ENCODE results near the gene ZNF22.

ZNF22 gene

DNA sequence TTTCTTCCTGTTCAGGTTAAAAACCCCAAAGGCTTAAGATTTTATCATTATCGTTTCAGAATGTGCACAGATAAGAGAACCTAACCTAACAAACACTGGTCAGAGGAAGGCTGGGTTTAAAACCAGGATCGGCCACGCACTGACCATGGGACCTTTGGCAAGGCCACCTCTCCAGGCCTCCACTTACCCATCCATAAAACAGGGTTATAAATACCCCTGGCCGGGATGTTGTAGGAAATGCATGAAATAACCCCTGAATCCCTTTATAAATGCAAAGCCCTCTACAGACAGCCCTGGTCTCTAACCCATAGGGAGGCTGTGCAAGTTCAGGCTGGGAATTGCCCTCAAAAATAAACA lies 22.5 kb upstream of the ZNF22 start:
- no peak for DNase-seq

DNA sequence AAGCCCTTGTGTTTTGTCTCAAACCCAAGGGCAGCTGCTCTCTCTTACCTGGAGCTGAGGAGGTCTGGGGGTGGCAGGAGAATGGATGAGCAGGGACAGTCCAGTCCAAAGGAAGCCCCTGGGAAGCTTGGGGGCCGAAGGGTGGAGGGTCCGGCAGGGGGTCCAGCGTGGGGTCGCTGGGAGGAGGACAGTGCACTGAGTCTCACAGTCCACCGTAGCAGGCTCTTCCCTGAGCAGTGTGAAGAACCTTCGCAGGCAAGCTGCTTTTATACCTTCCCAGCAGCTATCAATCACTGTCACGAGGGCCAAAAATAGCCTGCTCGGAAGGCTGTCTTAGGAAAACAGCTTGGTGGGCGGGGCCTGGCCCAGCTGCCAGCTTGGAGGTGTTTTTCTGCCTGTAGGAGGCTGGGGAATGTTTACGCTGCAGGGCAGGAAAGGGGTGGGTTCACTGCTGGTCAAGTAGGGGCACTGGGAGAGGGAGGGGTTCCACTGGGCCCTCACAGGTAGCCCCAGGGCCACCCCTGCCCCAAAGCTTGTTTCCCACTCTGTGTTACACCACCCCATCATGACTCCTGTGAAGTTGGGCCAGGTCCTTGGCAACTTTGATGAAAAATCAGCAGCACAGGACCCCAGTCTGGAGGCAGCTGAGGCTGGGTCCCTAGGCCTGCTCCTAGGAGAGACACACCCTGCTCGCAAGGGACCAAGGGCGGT lies 22.0 kb upstream of the ZNF22 start, which contains the start of gene DEPP1:
Gene DEPP1 (minus strand): TSS at position 240 of the 711 bp plus-strand sequence. CDS start 779 bp downstream, outside the sequence.
- peak; percentile 93 for DNase-seq

DNA sequence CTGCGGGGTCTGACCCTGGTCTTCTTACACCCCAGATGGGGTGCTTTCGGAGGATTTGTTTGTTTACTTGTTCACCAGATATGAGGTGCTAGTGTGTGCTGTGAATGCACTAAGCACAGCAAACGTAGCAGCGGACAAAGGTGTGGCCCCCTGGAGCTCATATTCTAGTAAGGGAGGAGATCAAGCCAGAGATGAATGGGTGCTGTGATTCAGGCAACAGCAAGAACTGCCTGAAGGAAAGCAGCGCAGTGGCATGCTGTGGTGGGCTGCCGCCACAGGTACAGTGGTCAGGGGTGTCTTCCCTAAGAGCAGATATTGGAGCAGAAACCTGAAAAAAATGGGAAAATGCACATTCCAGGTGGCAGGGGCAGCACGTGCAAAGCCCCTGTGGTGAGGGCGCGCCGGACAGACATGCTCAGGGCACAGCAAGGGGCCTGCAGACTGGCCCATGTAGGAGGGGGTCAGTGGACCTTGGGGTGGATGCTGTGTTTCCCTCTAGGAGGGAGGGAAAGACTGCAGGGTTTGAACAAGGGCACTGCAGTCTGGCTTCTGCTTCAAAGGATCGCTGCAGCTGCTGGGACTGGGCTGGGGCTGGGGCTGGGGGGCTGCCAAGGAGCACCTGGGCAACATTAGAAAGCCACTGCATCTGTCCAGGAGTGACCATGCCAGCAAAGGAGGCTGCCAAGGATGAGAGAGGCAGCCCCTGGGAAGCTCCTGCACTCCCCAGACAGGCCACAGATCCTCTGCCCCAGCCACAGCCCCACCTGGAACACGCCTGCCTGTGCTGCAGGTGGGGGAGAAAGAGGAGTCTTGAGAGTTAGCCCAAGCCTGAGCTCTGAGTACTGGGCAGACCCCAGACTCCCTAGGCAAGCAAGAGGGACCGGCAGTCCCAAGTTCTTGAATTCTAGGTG lies 21.2 kb upstream of the ZNF22 start:
- DNase-seq: no peak

DNA sequence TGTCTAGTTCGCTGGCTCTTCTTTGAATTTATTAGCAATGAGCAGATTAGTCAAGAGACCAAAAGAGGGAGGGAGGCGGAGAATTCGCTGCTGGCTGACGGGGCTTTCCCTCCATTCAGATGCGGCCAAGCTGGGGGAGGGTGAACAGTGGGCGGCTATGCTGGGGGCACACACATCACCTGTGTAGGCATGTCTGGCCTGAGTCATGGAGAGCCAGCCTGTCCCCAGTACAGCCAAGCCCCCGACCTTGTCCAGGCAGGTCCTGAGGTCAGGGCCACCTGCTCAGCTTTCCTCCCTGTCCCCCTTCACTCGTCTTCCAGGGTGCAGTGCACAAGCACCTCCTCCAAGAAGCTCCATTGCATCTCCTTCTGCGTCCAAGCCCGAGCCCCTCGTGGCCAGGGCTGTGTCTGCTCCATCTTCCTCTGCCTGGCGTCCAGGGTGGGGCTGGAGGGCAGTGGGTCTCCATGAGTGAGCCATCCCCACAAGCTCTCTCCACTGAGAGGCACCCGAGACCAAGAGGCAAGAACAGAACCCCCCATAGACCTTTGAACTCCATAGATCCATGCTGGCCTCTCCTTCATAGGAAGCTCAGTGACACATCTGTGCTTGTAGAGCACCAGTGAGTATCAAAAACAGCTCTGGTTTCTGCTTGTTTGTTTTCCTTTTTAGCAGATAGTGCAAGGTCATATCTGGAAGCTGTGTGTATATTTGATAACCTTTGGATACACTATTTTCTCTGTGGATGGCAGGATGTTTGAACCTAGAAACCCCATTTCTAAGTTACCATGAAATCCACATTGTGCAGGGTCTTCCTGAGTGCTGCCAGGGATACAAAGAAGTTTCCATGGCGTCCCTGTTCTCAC lies 20.2 kb upstream of the ZNF22 start:
- DNase-seq: peak; percentile 32

DNA sequence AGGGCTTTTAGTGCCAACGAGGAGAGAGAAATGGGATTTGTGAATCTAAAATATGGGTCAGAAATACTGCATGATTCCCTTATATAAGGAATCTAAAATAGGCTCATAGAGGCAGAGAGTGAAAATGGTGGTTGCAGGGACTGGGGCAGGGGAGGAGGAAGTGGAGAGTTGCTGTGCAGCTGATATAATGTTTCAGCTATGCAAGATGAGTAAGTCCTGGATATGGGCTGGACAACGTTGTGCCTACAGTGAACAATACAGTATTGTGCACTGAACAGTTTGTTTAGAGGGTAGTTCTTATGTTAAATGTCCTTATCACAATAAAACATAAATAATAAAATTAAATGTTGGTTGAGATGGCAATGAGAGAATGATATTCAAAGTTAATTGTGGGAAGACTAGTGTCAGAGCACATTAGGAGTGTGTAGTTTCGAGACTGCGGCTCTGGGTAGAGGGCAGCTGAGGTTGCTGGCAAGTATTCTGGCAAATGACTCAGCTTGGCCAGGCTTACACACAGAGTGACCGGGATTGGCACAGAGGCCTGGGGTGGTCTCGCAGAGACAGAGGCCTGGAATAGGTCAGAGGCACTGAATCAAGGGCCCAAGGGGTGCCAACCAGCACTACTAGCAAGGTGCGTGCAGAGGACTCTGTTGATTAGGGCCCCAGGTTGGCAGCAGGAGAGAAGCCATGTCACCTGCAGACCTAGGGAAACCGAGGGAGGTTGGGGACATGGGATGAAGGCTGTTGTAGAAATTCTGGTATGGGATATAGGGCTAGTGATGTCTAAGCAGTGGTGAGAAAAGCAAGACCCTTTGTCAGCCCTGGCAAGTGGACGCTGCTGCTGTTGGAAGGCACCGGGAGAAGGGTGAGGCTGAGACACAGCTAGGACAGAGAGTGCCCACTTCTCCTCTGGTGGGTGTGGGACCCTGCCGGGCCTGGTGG lies 19.3 kb upstream of the ZNF22 start:
- peak; percentile 91 for DNase-seq

DNA sequence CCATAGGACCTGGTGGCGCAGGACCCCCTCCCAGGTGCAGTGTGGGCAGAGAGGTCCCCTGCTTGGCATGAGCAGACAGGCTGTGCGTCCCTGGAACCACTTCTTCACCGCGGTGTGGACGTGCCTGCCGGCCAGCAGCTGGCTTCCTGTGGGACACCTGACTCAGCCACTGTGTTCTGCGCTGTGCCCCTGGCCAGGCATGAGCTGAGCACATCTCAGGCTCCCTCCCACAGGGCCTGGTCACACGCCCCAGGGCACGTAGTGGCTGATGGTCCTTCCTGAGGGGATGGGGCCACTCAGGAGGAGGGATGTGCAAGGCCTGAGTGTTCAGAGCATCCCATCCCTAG lies 18.6 kb upstream of the ZNF22 start:
- DNase-seq: no peak

DNA sequence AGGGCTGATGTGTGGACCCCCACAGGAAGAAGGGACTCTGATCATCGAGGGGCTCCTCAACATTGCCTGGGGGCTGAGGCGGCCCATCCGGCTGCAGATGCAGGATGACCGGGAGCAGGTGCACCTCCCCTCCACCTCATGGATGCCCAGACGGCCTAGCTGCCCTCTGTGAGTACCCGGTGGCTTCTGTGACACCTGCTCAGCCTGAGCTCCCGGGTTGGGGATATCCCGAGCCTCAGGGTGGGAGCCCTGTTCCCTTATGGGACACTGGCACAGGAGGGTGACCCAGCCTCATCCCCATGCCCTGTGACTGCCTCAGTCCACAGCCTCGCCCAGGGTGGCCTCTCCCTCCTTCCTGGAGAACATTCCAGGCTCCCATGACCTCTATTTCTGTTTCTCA lies 18.2 kb upstream of the ZNF22 start:
- DNase-seq: no peak

DNA sequence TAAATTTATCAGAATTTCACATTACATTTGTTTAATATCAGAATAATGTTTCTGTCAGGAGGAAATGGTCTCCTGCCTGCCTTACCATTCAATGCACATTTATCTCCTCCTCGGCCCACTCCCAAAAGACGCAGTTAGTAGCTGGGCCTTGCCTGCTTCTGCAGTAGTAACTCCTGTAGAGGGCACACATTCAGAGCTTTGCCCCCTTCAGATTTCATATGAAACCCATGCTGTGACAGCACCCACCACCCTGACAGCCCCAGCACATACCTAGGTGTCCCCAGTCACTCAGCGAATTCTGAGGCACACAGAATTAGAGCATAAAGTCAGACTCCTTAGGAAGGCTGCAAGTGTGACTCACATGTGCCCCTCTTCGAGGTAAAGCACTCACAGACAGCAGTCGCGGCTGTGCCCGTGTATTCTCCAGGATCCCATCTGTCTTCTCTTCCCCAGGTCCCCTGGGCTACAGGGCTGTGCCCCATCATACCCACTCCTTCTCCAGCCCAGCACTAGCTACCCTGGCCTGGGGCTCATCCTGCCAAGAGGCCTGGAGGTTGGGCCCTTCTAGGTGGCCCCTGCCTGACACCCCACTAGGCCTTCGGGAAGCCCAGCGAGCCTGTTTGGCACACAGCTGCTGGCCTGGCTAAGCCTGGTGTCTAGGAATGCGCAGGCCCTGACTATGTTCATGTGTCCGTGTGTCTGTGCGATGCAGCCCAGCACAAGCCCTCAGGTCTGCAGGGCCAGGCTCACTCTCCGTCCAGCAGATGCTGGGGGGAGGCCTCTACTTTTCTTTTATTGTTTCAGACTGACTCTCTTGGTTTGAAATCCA lies 17.4 kb upstream of the ZNF22 start:
- no peak for DNase-seq

DNA sequence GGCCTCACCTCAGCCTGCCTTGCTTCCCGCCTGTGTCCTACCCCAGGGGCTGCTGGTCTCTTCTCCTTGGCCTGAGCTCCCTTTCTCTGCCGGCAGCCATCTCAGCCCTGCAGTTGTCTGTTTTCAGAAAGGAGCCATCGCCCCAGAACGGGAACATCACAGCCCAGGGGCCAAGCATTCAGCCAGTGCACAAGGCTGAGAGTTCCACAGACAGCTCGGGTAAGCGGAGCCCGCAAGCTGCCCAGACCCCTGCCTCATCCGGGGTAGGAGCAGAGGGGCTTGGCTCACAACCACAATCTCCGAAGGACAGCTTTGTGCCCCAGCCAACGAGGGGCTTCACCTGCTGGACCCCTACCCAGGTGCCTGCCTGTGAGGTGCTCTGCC lies 16.8 kb upstream of the ZNF22 start:
- no peak for DNase-seq

DNA sequence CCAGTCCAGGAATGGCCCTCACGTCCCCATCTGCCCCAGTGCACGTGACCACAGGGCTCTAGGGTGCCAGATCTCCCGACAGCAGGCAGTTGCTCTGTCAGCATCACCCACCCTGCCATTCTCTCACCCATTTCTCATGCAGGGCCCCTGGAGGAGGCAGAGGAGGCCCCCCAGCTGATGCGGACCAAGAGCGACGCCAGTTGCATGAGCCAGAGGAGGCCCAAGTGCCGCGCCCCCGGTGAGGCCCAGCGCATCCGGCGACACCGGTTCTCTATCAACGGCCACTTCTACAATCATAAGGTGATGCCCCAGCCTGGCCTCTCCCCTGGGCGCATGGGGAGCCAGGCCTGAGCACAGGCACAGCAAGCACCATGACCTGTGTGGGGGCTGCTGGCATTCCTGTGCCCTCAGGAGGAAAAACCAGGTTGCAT lies 16.0 kb upstream of the ZNF22 start:
- DNase-seq: no peak

DNA sequence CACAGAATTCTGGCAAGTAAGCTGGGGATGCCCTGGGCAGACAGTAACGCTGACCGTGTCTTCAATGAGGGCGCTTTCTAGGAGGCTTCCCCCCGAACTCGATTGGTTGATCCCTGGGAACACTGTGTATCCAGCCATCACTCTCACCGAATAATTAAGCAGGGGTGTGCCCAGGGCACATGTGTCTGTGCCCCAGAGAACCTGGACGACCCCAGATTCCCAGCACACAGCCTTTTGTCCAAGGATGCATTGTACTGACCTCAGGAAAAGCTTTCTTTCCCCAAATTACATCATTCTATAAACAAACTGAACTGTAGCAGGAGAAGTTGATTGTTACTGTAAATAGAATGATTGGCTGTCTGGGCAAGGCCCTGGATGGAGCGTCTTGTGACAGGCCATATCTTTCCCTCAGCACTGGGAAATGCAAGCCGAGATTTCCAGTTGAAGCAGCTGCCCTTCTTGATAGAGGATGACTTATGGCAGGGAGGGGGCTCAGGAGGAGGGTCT lies 15.5 kb upstream of the ZNF22 start:
- no peak for DNase-seq

DNA sequence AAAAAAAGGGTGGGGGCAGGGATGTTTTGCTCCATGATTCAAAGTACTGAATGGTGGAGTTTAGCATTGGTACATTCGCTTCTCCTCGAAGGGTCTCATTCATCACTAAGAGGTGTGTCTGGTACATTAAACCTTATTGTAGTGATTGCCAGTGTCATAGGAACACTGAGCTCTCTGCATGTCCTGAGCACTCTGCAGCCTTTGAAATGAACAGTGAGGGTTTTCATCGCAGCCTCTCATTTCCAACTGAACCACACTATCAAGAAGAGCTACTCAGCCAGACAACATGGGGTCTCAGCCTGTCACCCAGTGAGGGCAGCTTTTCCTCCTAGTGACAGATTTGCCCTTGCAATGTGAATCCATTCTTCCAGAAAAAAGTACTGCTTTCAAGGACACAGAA lies 14.5 kb upstream of the ZNF22 start:
- DNase-seq: no peak

DNA sequence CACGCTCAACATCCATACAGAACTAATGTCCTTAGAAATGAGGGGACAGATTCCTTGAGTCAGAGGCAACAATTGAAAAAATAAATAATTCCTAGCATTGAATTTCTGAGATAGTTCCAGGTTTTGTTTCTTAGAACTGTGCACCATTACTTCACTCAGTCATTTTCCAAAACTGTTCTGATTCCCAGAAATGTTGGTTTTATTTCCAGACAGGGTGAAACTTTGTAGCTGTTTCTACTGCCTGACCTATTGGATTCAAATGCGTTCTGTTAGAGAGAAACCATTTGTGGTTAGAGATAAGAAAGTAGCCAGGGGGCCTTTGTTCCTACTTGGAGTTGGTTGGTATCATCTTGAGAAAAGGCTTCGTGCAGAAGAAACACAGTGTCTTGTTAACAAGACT lies 14.1 kb upstream of the ZNF22 start:
- DNase-seq: no peak

DNA sequence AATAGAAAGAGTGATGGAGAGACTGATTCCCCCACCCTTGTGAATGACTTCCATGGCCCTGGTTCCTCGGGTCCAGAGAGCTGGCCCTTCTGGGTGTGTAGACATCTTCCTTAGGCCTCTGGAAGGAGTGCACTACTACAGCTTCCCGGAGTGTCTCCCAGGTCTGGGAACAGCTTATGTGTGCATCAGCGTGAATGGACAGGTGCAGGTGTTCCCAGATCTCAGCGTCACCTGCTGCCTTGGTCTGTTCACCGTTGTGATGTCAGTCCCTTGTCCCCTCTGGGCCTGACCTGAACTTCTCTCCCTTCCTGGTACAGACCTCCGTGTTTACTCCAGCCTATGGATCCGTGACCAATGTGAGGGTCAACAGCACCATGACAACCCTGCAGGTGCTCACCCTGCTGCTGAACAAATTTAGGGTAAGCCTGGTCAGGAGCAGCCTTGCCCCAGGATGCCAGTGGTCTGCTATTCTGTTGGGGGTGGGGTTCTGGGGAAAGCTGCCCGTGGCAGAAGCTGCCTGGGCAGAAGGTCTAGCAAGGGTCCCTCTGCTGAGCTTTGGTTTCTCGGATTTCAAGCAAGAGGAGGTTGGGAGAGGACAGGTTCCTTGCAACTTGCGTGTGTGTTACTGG lies 11.7 kb upstream of the ZNF22 start:
- DNase-seq: no peak

DNA sequence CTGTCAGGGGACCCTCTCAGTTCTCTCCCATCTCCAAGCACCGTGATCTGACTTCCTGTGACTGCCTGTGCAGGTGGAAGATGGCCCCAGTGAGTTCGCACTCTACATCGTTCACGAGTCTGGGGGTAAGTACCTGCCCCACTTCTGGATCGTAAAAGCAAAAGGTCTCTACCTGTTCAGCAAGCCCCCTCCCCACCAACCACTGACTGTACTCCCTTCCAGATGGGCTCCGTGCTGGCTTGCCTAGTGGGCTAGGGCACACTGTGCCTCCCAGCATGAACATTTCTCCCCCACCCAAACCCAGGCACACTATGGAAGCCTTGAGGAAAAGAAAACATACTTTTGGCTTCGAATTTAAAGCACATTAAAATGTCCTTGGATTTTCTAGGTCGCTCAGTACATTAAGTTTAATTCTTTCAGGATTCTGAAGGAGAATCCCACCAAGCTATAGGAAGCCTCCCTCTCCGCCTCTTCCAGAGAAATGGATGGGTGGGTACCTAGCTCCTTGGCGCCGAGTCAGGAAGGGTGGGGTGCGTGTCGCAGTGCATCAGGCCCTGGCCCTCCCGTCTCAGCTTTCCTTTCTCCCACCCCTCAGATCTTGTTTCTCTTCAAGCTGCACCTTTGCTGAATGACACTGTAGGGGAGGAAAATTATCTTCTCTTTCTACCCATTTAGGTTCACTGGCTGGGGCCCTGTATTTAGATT lies 11.0 kb upstream of the ZNF22 start:
- DNase-seq: no peak

DNA sequence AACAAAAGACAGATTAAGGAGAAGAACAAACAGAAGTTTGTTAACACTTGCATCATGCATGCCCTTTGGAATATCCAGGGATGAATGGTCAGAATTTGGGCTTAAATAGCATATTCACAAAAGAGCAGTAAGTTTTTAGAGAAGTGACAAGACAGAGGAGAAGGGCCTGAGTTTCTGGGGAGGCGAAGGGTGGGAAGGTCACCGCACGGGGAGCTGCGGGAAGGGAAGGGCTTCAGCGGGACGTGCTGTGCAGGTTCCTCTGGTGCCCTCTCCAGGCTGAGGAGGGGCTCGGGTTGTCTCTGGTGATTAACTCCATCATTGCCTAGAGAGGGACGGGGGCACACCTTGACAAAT lies 10.4 kb upstream of the ZNF22 start:
- DNase-seq: no peak

DNA sequence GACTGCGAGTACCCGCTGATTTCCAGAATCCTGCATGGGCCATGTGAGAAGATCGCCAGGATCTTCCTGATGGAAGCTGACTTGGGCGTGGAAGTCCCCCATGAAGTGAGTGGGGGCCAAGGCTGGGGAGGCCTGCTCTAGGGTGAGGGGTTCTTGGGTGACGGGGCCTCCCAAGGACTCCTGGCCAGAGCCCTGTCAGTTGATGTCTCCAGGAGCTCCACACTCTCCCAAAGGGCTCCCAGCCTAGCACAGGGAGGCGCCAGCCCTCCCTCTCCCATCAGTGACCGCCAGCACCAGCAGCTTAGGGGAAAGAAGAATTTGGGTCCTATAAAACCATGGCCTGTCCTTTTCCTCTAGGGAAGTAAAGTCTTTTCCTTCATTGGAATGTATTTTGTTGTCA lies 9.8 kb upstream of the ZNF22 start:
- no peak for DNase-seq

DNA sequence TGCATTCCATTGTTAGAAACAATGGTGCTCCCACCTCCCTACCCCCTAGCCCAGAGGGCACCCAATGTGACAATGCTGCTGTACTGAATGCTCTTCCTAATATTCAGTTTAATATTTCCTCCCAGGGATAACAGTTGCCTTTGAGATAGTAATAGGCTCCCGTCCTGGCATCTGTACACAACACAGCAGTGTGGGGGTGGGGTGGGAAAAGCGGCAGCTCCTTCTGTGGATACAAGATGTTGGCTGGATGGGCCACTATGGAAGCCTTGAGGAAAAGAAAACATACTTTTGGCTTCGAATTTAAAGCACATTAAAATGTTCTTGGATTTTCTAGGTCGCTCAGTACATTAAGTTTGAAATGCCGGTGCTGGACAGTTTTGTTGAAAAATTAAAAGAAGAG lies 9.2 kb upstream of the ZNF22 start:
- DNase-seq: no peak

DNA sequence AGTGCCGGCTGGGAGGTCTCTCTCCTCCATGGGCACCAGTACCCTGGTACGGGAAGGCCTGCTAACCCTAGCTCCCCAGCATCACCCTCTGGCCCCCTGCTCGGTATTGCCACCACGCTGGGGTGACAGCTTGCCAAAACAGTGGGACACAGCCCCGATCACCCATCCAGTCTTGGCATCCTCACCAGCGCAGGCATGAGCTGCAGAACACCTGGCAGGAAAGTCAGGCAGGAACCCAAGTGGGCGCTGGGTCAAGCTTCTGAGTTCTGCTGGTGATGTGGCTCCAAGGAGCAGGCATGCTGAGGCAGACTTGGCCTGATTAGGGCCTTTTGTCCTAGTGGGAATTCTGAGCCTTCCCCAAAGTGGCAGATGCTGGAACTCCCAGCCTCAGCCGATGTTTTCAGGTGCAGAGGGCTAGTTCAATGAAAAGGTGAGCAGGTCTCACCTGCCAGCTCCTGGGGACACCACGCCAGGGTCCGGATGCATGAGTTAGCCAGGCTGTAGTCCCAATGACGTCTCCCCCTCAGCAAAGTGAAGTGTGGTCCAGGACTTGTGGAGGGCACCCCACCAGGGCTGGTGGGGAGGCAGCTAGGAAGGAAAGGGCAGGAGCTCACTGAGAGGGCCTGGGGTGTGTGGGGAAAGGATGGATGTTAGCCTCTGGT lies 8.5 kb upstream of the ZNF22 start:
- DNase-seq: no peak

All from kidney glomerular epithelial cell (primary cell).